CD4-positive, alpha-beta T cell treated with Interleukin-4 for 4 hours (primary cell): ENCODE data around the gene DUSP16.
"Not testable (repeated sequence)": the region's sequence is repeated elsewhere in the genome, so short reads cannot be mapped to it uniquely, and the experiment has no call there.

Experiments
- DNase-seq: peaks from one replicate; pipeline ENCODE4 v3.0.0-alpha.2; 2020

Gene DUSP16

GRCh38 chr12:12583510-12584178, 21.0 kb upstream of the DUSP16 start:
- no peak for DNase-seq

GRCh38 chr12:12582895-12583303, 20.2 kb upstream of the DUSP16 start:
- no peak for DNase-seq

GRCh38 chr12:12582193-12582881, 19.7 kb upstream of the DUSP16 start:
- no peak for DNase-seq

- not testable (repeated sequence) for DNase-seq
Observed at GRCh38 chr12:12580716-12581115, 18.1 kb upstream of the DUSP16 start.

- DNase-seq, result no peak
Observed at GRCh38 chr12:12577786-12578185, 15.1 kb upstream of the DUSP16 start.

GRCh38 chr12:12572659-12573058, 10.0 kb upstream of the DUSP16 start:
- no peak for DNase-seq

GRCh38 chr12:12565971-12566370, 3.3 kb upstream of the DUSP16 start:
- not testable (repeated sequence) for DNase-seq

GRCh38 chr12:12564911-12565310, 2.2 kb upstream of the DUSP16 start:
- DNase-seq, result no peak

GRCh38 chr12:12563290-12563928, 746 bp upstream of the DUSP16 start:
- DNase-seq, result no peak

- no peak for DNase-seq
Observed at GRCh38 chr12:12562016-12562483, 613 bp downstream of the DUSP16 start.

- DNase-seq, result no peak
Observed at GRCh38 chr12:12561371-12562015, 1.2 kb downstream of the DUSP16 start.

- DNase-seq, result peak; percentile 86
Observed at GRCh38 chr12:12560587-12561370, 1.9 kb downstream of the DUSP16 start.

GRCh38 chr12:12559719-12560296, 2.9 kb downstream of the DUSP16 start:
- no peak for DNase-seq

- DNase-seq, result no peak
Observed at GRCh38 chr12:12558291-12558690, 4.4 kb downstream of the DUSP16 start.

- no peak for DNase-seq
Observed at GRCh38 chr12:12557733-12558132, 4.9 kb downstream of the DUSP16 start.

GRCh38 chr12:12555656-12556055, 7.0 kb downstream of the DUSP16 start:
- no peak for DNase-seq

- DNase-seq, result no peak
Observed at GRCh38 chr12:12553208-12553785, 9.4 kb downstream of the DUSP16 start.

- DNase-seq, result no peak
Observed at GRCh38 chr12:12551115-12551514, 11.5 kb downstream of the DUSP16 start.

- DNase-seq, result no peak
Observed at GRCh38 chr12:12550277-12550676, 12.4 kb downstream of the DUSP16 start.

GRCh38 chr12:12549426-12549825, 13.2 kb downstream of the DUSP16 start:
- DNase-seq, result no peak

GRCh38 chr12:12548713-12549112, 13.9 kb downstream of the DUSP16 start:
- DNase-seq, result no peak

- DNase-seq, result no peak
Observed at GRCh38 chr12:12546314-12546772, 16.3 kb downstream of the DUSP16 start.
